Heart right ventricle (tissue), 16 donors: ENCODE results near the gene PAQR7. TPM values are rescaled to one million over a fixed set of nuclear protein-coding genes. Genes with fewer than 3 reads are reported as not detected.

ENCODE experiments used
- ATAC-seq, 8 donors: fragments of 200-7000 bp; cut with Tn5 transposase; one replicate each; pipeline ENCODE4 v1.9.1; 2020; ENCODE audit warnings: mild to moderate bottlenecking in 8 of 8, moderate library complexity in 8 of 8, moderate number of reproducible peaks in 1 of 8
- DNase-seq, 2 donors: peaks; one replicate each; pipeline ENCODE4 v3.0.0-alpha.2; 2020
- H3K27ac ChIP-seq, 10 donors: fragments of 200-600 bp; sonication (generic) in 2 of 10; one replicate each; pipeline versions ENCODE4 v1.5.0 to v1.8.0; 2020 to 2022; ENCODE audit warnings: mild to moderate bottlenecking in 3 of 10
- H3K27me3 ChIP-seq, 7 donors: fragments of 200-600 bp; one replicate each; pipeline ENCODE4 v1.8.0; 2021 to 2022; ENCODE audit warnings: mild to moderate bottlenecking in 2 of 7
- H3K36me3 ChIP-seq, 9 donors: fragments of 200-600 bp; sonication (generic) in 1 of 9; one replicate each; pipeline versions ENCODE4 v1.5.0 to v1.8.0; 2020 to 2022; ENCODE audit warnings: mild to moderate bottlenecking in 2 of 9
- H3K4me1 ChIP-seq, 9 donors: fragments of 200-600 bp; sonication (generic) in 1 of 9; one replicate each; pipeline versions ENCODE4 v1.5.0 to v1.8.0; 2020 to 2022; ENCODE audit warnings: mild to moderate bottlenecking in 4 of 9
- H3K4me3 ChIP-seq, 10 donors: fragments of 200-600 bp; sonication (generic) in 2 of 10; one replicate each; pipeline versions ENCODE4 v1.5.0 to v1.8.0; 2020 to 2022; ENCODE audit warnings: mild to moderate bottlenecking in 7 of 10, moderate library complexity in 2 of 10
- H3K9me3 ChIP-seq, 11 donors: fragments of 200-600 bp in 10 of 11; sonication (generic) in 2 of 11; one replicate each; pipeline versions ENCODE4 v1.5.0 to v1.8.0; 2013 to 2022; ENCODE audit warnings: mild to moderate bottlenecking in 2 of 11, control low read depth in 1 of 11, moderate library complexity in 1 of 11
- WGBS, 2 donors: extraction: QIAGEN DNeasy Blood & Tissue Kit; methylation state at CpG; one replicate each; pipeline ENCODE4 v1.1.7; 2013; ENCODE audit warnings: inconsistent platforms in 1 of 2; 5-methylcytosine and 5-hydroxymethylcytosine counted together
- intact Hi-C, 10 donors: fragments of 100-400 bp; cut with DNase I; formaldehyde crosslinking; loops; one replicate each; pipeline versions ENCODE4 v1.11.1 to v1.14.2; 2022
- polyA plus RNA-seq, 2 donors: library from polyadenylated mRNA; stranded (reverse); fragments of 200-250 nt; gene quantifications; one replicate each; pipeline ENCODE4 v1.2.3, GENCODE V29; 2013
- total RNA-seq, 10 donors: library from RNA; stranded (reverse); fragmentation: NEBNext Ultra II Directional in 3 of 10; extraction: Animal tissue kit (Norgen Biotek cat#: 25700) in 3 of 10; gene quantifications; one replicate each; pipeline versions ENCODE4 v1.2.1 to v1.2.4, GENCODE V29; 2021 to 2023
- TF ChIP-seq, protein P1 (sequence below), 9 donors: fragments of 200-600 bp; sonication (generic) in 2 of 9; IDR thresholded peaks; one replicate each; pipeline versions ENCODE4 v1.5.0 to v1.8.0; 2021 to 2022; ENCODE audit warnings: antibody characterized with exemption in 9 of 9, mild to moderate bottlenecking in 5 of 9, moderate library complexity in 1 of 9
- donor health status: Arrhythmogenic right ventricular cardiomyopathy.
- donor health status: ischemic (EF 13 %, LVEDD 7.1; RV severe dilation, severe dysfunction).
- donor health status: healthy with polysubstance abuse.
- donor health status: DM: no; HTN: yes; CAD: no.
- donor health status: DM: no; HTN: no; CAD: no.
- donor health status: ischemic (EF 25% LVEDD 6.9; RV normal size, moderate dysfunction).
- donor health status: ischemic (EF 25% LVEDD 5.7; RV mildly dilated, moderate dysfunction).
- donor health status: healthy.
- donor health status: DM: yes; HTN: yes; CAD: no.
- donor health status: Ischemic cardiomyopathy.
- donor health status: ischemic (EF 35%, LVEDD 5.7; RV mildly dilated, moderate dysfunction).
- donor health status: nonischemic (EF 11% LVEDD 7.7; RV severe dilation, severe dysfunction).
- donor health status: DM: yes; HTN: yes; CAD: no.
- donor health status: PGD.
- donor health status: ischemic (EF 29% LVEDD 5.4; RV normal size, mild dysfunction).
- donor health status: nonischemic (EF 23%, LVEDD 6.1; RV moderate dilation, normal function).

The PAQR7 gene
- total and polyA plus RNA-seq, 12 donors = 1.2 to 3.8 (median 2.1) TPM

GRCh38 chr1:25890239-25891034 is 14.9 kb upstream of the PAQR7 start:
- 89 to 91% methylated on average over 10 of the region's 10 CpGs for WGBS, 2 donors
- Histone ChIP-seq H3K27ac (no peak overlapping the region), H3K36me3 (no peaks in the 10 kb centered on the region), H3K9me3 (no peaks in the 10 kb centered on the region), H3K4me1 (peaks cover 0 to 7% (median 4%) of the 10 kb centered on the region in 9 donors), H3K4me3 (no peak overlapping the region), H3K27me3 (no peaks in the 10 kb centered on the region)
- intact Hi-C loops = loop anchor here in 1 of 10 donors (10.0 kb wide), 1 partner anchor 264 kb away; the partner anchor contains the start of gene FAM110D
- ATAC-seq (no peak), DNase-seq (no peak)
- TF ChIP-seq, protein P1, sequence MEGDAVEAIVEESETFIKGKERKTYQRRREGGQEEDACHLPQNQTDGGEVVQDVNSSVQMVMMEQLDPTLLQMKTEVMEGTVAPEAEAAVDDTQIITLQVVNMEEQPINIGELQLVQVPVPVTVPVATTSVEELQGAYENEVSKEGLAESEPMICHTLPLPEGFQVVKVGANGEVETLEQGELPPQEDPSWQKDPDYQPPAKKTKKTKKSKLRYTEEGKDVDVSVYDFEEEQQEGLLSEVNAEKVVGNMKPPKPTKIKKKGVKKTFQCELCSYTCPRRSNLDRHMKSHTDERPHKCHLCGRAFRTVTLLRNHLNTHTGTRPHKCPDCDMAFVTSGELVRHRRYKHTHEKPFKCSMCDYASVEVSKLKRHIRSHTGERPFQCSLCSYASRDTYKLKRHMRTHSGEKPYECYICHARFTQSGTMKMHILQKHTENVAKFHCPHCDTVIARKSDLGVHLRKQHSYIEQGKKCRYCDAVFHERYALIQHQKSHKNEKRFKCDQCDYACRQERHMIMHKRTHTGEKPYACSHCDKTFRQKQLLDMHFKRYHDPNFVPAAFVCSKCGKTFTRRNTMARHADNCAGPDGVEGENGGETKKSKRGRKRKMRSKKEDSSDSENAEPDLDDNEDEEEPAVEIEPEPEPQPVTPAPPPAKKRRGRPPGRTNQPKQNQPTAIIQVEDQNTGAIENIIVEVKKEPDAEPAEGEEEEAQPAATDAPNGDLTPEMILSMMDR (IDR thresholded peaks at IDR 0.05) = no peak

DNA sequence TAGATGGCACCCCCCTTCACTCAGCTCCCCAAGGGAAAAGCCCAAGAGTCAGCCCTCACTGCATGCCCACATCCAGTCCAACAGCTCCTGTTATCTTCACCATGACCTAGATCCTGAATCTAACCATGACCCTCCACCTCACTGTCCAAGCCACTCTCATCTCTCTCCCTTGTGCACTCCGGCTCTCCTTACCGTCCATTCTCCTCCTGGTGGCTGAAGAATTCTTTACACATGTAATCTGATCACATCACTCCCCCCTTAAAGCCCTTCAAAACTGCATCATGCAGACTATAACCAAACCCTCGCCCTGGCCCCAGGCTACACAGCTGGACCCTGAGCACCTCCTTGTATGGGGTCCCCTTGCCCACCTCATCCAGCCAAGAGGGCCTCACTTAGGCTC is 14.0 kb upstream of the PAQR7 start:
- intact Hi-C loops = no loop called here
- 85 to 90% methylated on average over 3 of the region's 3 CpGs for WGBS, 2 donors
- H3K4me1 ChIP-seq = no peaks in the 10 kb centered on the region
- TF ChIP-seq, protein P1 (IDR thresholded peaks at IDR 0.05) = no peak
- H3K27me3 ChIP-seq = no peaks in the 10 kb centered on the region
- no peak for DNase-seq
- no peak overlapping the region for H3K27ac ChIP-seq
- no peaks in the 10 kb centered on the region for H3K36me3 ChIP-seq
- H3K4me3 ChIP-seq = no peak overlapping the region
- H3K9me3 ChIP-seq = no peaks in the 10 kb centered on the region
- no peak for ATAC-seq

DNA sequence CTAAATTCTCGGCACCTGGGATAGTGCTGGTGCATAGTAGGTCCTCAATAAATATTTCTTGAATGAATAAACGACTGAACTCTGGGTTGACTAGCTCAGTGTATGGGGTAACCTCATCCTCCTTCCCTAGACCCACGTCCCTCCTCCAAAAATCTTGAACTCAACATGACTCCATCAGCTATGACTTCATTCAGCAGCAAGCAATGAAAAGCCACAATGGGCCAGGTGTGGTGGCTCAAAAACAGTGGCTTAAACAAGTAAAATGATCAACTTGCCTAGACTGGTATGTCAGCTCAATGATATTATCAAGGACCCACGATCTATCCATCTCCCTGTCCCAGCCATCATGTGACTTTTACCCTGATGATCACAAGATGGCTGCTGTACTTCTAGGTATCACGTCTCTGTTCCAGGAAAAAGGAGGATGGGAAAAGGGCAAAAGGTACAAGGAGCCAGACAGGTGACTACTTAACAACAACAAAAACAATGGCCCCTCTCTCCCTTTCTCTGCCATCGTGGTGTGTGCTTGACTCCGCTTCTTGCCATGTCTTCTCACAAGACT is 13.0 kb upstream of the PAQR7 start:
- Histone ChIP-seq H3K27ac (no peak overlapping the region), H3K4me1 (no peaks in the 10 kb centered on the region), H3K27me3 (no peaks in the 10 kb centered on the region), H3K36me3 (no peaks in the 10 kb centered on the region), H3K4me3 (no peak overlapping the region), H3K9me3 (no peaks in the 10 kb centered on the region)
- TF ChIP-seq, protein P1 (IDR thresholded peaks at IDR 0.05) = no peak
- ATAC-seq = no peak
- intact Hi-C loops = no loop called here
- WGBS, 2 donors = 91% methylated on average over 7 of the region's 7 CpGs
- DNase-seq = no peak

DNA sequence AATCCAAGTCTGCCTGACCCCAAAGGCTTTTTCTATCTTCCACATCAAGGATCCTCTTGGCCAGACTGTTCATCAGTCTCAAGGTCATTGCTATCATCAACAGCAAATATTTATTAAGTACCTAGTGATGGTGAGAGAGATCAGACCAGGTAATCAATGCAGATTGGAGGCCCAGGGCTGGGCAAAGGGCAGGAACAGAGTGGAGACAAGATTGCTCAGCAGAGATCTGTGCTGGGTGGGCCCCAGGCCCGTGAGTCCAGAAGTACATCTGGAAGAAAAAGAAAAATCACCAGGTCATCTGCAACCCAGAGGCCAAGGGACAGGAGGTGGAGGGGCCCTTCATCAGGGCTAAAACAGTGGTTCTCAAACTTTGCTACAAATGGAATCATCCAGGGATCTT is 10.1 kb upstream of the PAQR7 start:
- TF ChIP-seq, protein P1 (IDR thresholded peaks at IDR 0.05) = no peak
- Histone ChIP-seq H3K36me3 (no peaks in the 10 kb centered on the region), H3K4me3 (no peak overlapping the region), H3K27me3 (no peaks in the 10 kb centered on the region), H3K4me1 (no peaks in the 10 kb centered on the region), H3K27ac (no peak overlapping the region), H3K9me3 (no peaks in the 10 kb centered on the region)
- no peak for ATAC-seq
- intact Hi-C loops = no loop called here
- 90 to 100% methylated on average over 1 of the region's 1 CpG for WGBS, 2 donors
- DNase-seq = no peak
